G401 (cell line): Measurements from ENCODE around the gene TIGD2. TPM values are rescaled to one million over a fixed set of nuclear protein-coding genes. Genes with fewer than 3 reads are reported as not detected.
"Not testable (repeated sequence)": the region's sequence is repeated elsewhere in the genome, so short reads cannot be mapped to it uniquely, and the experiment has no call there.

Experiments
- DNase-seq: peaks from one replicate; pipeline ENCODE4 v3.0.0-alpha.2; 2015; ENCODE audit warnings: low spot score
- in situ Hi-C: cut with HindIII; loops from 2 replicates; pipeline ENCODE4 v1.10.0; 2016; ENCODE audit warnings: low sequenced_read_pairs, mixed read lengths
- total RNA-seq: library from RNA; depleted of rRNA; stranded (reverse); fragments of >200 nt; shearing (Covaris generic); gene quantifications from 2 replicates; pipeline ENCODE4 v1.2.3, GENCODE V29; 2014

TIGD2 gene
- total RNA-seq, 1 experiment from 2014 or later, result 29.4 TPM

DNA sequence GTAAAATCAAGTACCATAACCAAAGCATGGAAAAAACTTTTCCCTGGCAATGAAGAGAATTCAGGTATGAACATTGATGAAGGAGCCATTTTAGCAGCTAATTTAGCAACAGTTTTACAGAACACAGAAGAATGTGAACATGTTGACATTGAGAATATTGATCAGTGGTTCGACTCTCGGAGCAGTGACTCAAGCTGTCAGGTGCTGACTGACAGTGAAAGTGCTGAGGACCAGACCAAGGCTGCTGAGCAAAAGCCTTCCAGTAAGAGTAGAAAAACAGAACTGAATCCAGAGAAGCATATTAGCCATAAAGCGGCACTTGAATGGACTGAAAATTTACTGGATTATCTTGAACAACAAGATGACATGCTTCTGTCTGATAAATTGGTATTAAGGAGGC, 2.8 kb downstream of the TIGD2 start:
- no peak for DNase-seq
- in situ Hi-C loops, result no loop called here

DNA sequence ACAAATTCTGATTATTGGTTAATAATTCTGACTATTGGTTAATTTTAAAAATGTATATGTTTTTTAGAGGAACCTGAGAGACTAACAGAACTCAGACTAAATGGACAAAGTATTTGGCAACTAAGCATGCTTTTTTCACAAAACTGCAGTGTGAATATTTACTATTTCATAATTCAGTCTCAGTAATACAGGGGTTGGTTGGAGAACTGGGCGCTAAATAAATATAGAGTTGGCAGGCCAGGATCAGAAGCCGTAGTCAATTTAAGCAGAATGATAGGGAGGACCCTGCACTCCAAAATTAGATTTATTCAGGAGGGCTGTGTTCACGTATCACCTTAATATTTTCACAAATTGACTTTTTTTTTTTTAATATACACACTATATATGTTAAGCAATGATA, 5.8 kb downstream of the TIGD2 start:
- no peak for DNase-seq
- in situ Hi-C loops, result no loop called here

- in situ Hi-C loops, result no loop called here
- no peak for DNase-seq
Measured at GRCh38 chr4:89119166-89119565, 7.8 kb downstream of the TIGD2 start.

DNA sequence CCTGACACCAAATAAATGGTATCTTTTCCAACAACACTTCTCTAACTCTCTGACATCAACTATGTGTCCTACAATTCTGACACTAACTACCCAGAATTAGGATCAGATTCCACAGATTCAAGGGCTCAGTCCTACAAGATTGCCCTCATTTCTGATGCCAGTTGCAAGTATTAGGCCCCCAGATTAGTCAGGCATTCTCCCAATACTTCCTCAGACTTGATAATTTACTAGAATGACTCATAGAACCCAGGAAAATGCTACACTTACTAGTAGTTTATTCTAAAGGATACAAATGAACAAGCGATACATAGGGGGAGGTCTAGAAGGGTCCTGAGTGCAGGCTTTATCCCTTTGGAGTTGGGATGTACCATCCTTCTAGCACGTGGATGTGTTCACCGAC, 8.5 kb downstream of the TIGD2 start:
- in situ Hi-C loops, result no loop called here
- DNase-seq, result no peak

DNA sequence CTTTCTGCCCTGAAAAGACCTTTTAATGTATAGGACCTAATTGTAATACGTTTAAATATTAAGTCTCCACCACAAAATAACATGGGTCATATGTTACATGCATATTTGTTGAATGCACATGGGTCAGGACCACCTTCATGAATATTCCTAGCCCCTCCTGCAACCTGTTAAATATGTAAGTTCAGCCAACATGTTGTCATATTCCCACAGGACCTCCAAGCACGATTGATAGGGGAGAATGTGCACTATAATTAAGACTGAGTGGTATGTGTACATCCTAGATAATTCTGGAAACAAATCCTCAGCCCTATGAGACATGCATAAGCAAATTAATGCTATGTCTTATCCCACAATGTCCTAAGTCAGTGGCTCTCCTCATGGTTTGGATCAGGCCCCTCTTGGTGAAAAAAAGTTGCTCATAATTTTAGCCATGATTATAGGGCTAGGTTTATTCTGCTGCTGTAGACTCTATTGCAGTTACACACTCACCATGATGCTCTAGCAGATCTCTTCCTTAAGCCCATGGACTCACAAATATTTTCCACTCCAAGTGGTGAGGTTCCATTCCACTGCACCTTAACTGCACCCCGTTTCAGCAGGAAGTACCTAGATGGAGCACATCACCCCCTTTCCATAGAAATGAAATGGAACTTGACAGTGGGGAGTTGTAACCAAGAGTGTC, 10.2 kb downstream of the TIGD2 start:
- DNase-seq, result no peak
- in situ Hi-C loops, result no loop called here

- in situ Hi-C loops, result no loop called here
- DNase-seq, result no peak
Measured at GRCh38 chr4:89123451-89123851, 12.1 kb downstream of the TIGD2 start.

- no peak for DNase-seq
- in situ Hi-C loops, result no loop called here
Measured at GRCh38 chr4:89125901-89126782, 14.8 kb downstream of the TIGD2 start.

DNA sequence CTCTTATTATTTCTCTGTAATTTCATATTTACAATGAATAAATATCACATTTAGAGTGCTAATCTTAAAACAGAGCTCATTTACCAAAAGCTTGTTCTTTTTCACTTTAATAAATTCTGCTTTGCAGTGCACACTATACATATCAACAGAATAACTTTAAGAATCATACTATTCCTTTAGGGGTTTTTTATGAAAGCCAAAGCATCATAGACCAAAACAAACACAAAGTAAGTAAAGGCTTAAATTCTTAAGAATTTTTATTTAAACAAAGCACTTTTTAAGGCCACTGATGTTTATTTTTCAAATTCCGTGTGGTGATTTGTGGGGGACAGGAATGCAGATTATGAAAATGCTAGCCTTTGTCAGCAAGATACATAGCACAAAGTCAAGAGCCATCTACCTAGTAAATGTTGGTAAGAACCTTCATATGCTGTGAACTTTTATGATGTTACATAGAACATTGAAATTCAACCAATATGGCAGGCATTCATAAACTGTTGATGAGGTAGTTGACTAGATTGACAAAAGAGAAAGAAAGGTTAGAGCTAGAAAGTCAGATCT, 17.8 kb downstream of the TIGD2 start:
- no peak for DNase-seq
- in situ Hi-C loops, result no loop called here

GRCh38 chr4:89134775-89135319, 23.5 kb downstream of the TIGD2 start:
- peak; percentile 23 for DNase-seq
- in situ Hi-C loops, result no loop called here

DNA sequence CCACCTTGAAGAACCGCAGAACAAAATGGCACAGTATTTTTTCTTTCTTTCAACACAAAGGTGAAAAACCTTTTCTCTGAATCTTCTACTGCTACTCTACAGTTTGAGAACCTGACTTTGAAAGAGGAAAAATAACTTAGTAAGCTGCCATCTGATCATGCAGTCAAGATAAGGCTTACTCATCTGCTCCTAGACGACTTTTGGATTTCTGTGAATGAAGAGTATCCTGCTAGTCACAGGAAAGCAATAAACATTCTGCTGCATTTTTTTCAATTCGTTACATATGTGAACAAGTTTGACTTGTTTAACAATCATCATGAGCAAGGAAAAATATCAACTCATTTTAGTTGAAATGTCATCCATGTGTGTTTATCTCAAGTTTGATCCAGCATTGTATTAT, 25.2 kb downstream of the TIGD2 start:
- in situ Hi-C loops, result no loop called here
- DNase-seq, result no peak

GRCh38 chr4:89137231-89137630, 25.9 kb downstream of the TIGD2 start:
- in situ Hi-C loops, result no loop called here
- DNase-seq, result no peak

DNA sequence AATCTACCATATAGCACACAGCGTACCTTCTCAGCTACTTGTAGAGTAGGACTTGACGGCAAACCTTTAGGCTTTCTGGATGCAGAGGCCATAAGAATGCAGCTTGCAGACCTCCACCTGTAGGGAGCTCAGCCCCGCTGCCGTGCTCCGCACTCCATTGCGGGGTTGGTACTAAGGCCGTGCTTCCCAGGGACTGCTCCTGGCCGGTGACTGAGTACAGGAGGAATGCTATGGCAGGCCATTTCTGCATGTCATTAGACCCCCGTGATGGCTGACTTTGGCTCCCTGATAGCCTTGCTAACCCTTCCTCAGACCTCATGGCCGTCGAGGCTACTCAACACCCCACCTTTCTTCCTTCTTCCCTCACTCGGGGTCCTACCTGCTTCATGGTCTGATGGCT, 26.4 kb downstream of the TIGD2 start:
- in situ Hi-C loops, result no loop called here
- DNase-seq, result no peak

GRCh38 chr4:89140168-89140759, 28.9 kb downstream of the TIGD2 start:
- in situ Hi-C loops, result no loop called here
- peak; percentile 35 for DNase-seq

- DNase-seq, result no peak
- in situ Hi-C loops, result no loop called here
Measured at GRCh38 chr4:89142691-89143669, 31.6 kb downstream of the TIGD2 start.

- in situ Hi-C loops, DNase-seq: not testable (repeated sequence)
Measured at GRCh38 chr4:89144652-89145051, 33.3 kb downstream of the TIGD2 start.

DNA sequence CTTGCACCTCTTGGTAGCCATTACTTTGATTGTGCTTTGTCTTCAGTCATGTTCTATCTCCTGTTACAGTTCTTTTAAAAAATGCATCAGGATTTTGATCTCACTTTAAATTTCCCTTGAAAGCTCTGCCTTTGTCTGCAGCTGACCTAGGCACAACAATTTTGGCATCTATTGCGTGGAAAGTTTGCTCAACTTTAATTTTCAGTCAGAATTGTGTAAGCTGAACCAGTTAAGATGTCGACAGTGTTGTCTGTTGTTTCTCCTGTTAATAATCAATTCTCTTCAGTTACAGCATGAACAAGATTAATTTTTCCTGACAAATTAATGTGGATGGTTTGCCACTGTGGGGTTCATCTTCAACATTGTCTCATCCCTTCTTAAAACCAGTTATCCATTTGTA, 34.9 kb downstream of the TIGD2 start:
- in situ Hi-C loops, result no loop called here
- DNase-seq, result no peak

DNA sequence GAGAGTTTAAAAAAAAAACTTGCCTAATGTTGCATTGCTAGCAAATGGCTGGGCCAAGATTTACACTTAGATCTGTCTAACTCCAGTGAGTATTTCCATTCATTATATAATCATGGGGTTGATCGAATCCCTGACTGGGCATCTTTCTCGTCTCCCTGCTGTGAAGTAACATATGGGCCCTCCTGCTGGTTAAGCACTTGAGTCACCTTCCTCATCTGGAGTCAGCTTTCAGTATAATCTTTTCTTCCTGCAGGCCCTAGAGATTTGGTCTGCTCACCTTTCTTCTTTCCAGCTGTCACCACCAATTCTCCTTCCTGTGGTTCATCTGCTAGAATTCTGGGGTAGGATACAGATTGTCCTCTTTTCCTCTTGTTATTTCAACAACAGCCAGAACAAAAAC, 41.6 kb downstream of the TIGD2 start:
- DNase-seq, result no peak
- in situ Hi-C loops, result no loop called here

DNA sequence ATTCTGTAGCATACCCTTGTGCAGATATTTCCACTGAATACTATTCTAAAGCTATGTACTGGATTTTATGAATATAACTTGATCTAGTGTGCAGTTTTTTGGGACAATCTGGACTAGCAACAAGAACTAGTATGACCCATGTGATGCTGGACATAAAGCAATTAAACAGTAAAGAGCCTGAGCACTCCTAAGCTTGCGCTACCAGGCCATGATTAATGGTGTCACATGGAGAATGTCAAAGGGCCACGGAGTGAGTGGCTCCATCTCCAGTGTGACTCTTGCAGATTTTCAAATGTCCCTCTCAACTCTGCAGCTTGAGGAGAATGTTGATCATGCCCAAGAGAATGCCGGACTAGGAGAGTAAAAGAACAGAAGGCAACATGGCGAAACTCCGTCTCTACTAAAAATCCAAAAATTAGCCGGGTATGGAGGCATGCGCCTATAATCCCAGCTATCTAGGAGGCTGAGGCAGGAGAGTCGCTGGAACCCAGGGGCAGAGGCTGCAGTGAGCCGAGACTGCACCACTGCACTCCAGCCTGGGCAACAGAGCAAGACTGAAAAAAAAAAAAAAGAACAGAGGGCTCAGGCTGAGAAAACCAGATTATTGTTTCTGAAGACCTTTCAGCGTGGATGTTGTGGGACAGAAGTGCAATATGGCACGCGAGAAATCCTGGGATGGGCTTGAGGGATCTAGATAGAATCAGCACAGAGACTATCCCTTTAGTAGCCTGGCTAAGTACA, 45.0 kb downstream of the TIGD2 start:
- DNase-seq, result no peak
- in situ Hi-C loops, result no loop called here
